Lung (tissue), 12 donors: Measurements from ENCODE around the gene SETBP1. TPM values are rescaled to one million over a fixed set of nuclear protein-coding genes. Genes with fewer than 3 reads are reported as not detected.

Source experiments
- ATAC-seq: fragments of 200-7000 bp; cut with Tn5 transposase; one replicate; pipeline ENCODE4 v1.9.1; 2020; ENCODE audit warnings: moderate number of reproducible peaks; ENCODE audit not compliant: insufficient read depth, low FRiP score
- DNase-seq, 3 donors: peaks; one replicate each; pipeline ENCODE4 v3.0.0-alpha.2; 2013 to 2017
- H3K27ac ChIP-seq, 2 donors: one replicate each; pipeline ENCODE4 v1.5.1; 2013; ENCODE audit warnings: mild to moderate bottlenecking in 2 of 2, moderate library complexity in 2 of 2, control low read depth in 1 of 2, inconsistent platforms in 1 of 2, low read depth in 1 of 2, low read length in 1 of 2
- H3K27me3 ChIP-seq, 3 donors: one replicate each; pipeline ENCODE4 v1.5.1; 2013; ENCODE audit warnings: low read length in 2 of 3; ENCODE audit not compliant: control insufficient read depth in 3 of 3, insufficient read depth in 3 of 3
- H3K36me3 ChIP-seq, 4 donors: one replicate each; pipeline ENCODE4 v1.5.1; 2013; ENCODE audit warnings: low read length in 4 of 4, mild to moderate bottlenecking in 1 of 4, moderate library complexity in 1 of 4; ENCODE audit not compliant: control insufficient read depth in 4 of 4, insufficient read depth in 4 of 4
- H3K4me1 ChIP-seq, 5 donors: one replicate each; pipeline ENCODE4 v1.5.1; 2013; ENCODE audit warnings: low read length in 5 of 5, mild to moderate bottlenecking in 2 of 5, moderate library complexity in 1 of 5; ENCODE audit not compliant: control insufficient read depth in 5 of 5, insufficient read depth in 5 of 5
- H3K4me3 ChIP-seq: one replicate; pipeline ENCODE4 v1.5.1; 2013; ENCODE audit warnings: mild to moderate bottlenecking, control low read depth, moderate library complexity
- H3K9ac ChIP-seq, 2 donors: one replicate each; pipeline ENCODE4 v1.5.1; 2013; ENCODE audit warnings: low read length in 2 of 2, control low read depth in 1 of 2; ENCODE audit not compliant: insufficient read depth in 1 of 2
- H3K9me3 ChIP-seq, 4 donors: one replicate each; pipeline ENCODE4 v1.5.1; 2013; ENCODE audit warnings: low read length in 3 of 4, mild to moderate bottlenecking in 1 of 4, moderate library complexity in 1 of 4; ENCODE audit not compliant: control insufficient read depth in 4 of 4, insufficient read depth in 3 of 4
- CTCF ChIP-seq: IDR thresholded peaks from 2 replicates; pipeline ENCODE4 v1.5.1; 2012; ENCODE audit warnings: mild to moderate bottlenecking; ENCODE audit errors: control extremely low read depth, extremely low read depth
- WGBS, 2 donors: extraction: QIAGEN DNeasy Blood & Tissue Kit; methylation state at CpG; one replicate each; pipeline ENCODE4 v1.1.7; 2013; 5-methylcytosine and 5-hydroxymethylcytosine counted together
- polyA plus RNA-seq, 2 donors: library from polyadenylated mRNA; stranded (reverse); fragments of 200-250 nt; gene quantifications; one replicate each; pipeline ENCODE4 v1.2.1, GENCODE V29; 2013
- total RNA-seq, 2 donors: library from RNA; depleted of rRNA in 1 of 2; stranded (reverse); fragments of >200 nt in 1 of 2; gene quantifications; one replicate each; pipeline ENCODE4 v1.2.1, GENCODE V29; 2014 to 2021
- donor health status: control.
- donor health status: control.
- donor health status: Bipolar disorder and iron deficiency.
- donor health status: healthy.
- donor health status: DM: yes; HTN: yes; CAD: no.

The SETBP1 gene
- total and polyA plus RNA-seq, 4 donors: 1.6 to 43.8 (median 16.6) TPM

- Histone ChIP-seq H3K27me3 (no peaks in the 10 kb centered on the region), H3K27ac (no peak overlapping the region), H3K4me3 (no peak overlapping the region), H3K4me1 (peaks cover 0 to 4% (median 0%) of the 10 kb centered on the region in 5 donors), H3K36me3 (no peaks in the 10 kb centered on the region), H3K9ac (no peak overlapping the region), H3K9me3 (no peaks in the 10 kb centered on the region)
- 19 to 40% methylated on average over 2 of the region's 2 CpGs for WGBS, 2 donors
- ATAC-seq: peak; percentile 51
- peak in 2 of 3 donors; percentile 19 to 31 for DNase-seq
- TF ChIP-seq CTCF: no peak
Observed at GRCh38 chr18:45106331-45106774, 425.7 kb downstream of the SETBP1 start.

- no peak for DNase-seq
- TF ChIP-seq CTCF: no peak
- no peak overlapping the region for H3K4me3 ChIP-seq
- H3K27me3 ChIP-seq: no peaks in the 10 kb centered on the region
- no peak for ATAC-seq
- peaks cover 0 to 4% (median 0%) of the 10 kb centered on the region in 5 donors for H3K4me1 ChIP-seq
- no peaks in the 10 kb centered on the region for H3K9me3 ChIP-seq
- H3K9ac ChIP-seq: no peak overlapping the region
- 91 to 96% methylated on average over 1 of the region's 1 CpG for WGBS, 2 donors
- no peaks in the 10 kb centered on the region for H3K36me3 ChIP-seq
- H3K27ac ChIP-seq: no peak overlapping the region
Observed at GRCh38 chr18:45107425-45107824, 426.7 kb downstream of the SETBP1 start.

DNA sequence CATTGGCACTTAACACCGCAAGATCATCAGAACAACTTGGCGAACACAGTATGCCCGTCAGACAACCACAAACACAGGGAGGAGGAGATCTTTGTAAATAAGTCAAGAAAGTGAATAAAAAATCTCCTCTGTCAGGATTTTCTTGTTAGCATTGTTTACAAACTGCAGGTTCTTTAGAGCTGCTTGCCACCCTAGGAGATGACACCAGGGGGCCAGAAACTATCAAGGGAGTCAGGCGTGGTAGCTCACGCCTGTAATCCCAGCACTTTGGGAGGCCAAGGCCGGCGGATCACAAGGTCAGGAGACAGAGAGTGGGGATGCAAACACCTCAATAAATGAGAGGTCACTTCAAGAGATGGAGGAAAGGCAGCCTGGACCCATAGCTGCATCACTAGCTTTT, 428.1 kb downstream of the SETBP1 start:
- Histone ChIP-seq H3K9ac (no peak overlapping the region), H3K27me3 (no peaks in the 10 kb centered on the region), H3K9me3 (no peaks in the 10 kb centered on the region), H3K36me3 (no peaks in the 10 kb centered on the region), H3K4me3 (no peak overlapping the region), H3K4me1 (peaks cover 0 to 4% (median 0%) of the 10 kb centered on the region in 5 donors), H3K27ac (no peak overlapping the region)
- DNase-seq (no peak), ATAC-seq (no peak)
- 90 to 94% methylated on average over 7 of the region's 7 CpGs for WGBS, 2 donors
- no peak for TF ChIP-seq CTCF

GRCh38 chr18:45109271-45109670, 428.6 kb downstream of the SETBP1 start:
- Histone ChIP-seq H3K9me3 (no peaks in the 10 kb centered on the region), H3K27ac (no peak overlapping the region), H3K9ac (no peak overlapping the region), H3K4me1 (peaks cover 0 to 4% (median 0%) of the 10 kb centered on the region in 5 donors), H3K36me3 (no peaks in the 10 kb centered on the region), H3K27me3 (no peaks in the 10 kb centered on the region), H3K4me3 (no peak overlapping the region)
- no peak for TF ChIP-seq CTCF
- DNase-seq (no peak), ATAC-seq (no peak)
- WGBS, 2 donors: 82 to 97% methylated on average over 2 of the region's 2 CpGs
